T-cell (primary cell): ENCODE measurements around the gene NCOA5. TPM values are rescaled to one million over a fixed set of nuclear protein-coding genes. Genes with fewer than 3 reads are reported as not detected.

Experiments used
- ATAC-seq, 4 experiments: fragments of 200-7000 bp in 3 of 4; fragments of 150-1000 bp in 1 of 4; cut with Tn5 transposase; replicated peaks in 1 of 4; 1 replicate in 3 of 4; 2 replicates in 1 of 4; pipeline ENCODE4 v1.10.0; 2021; ENCODE audit warnings: moderate library complexity in 3 of 4, mild to moderate bottlenecking in 2 of 4, moderate number of reproducible peaks in 1 of 4
- CTCF ChIA-PET, 2 donors: fragments of 300-600 bp; sonication (Branson Sonifier 250); formaldehyde crosslinking; loops; one replicate each; lab custom pipeline; 2022; ENCODE audit warnings: antibody characterized with exemption in 2 of 2; lab: Charles Lee
- POLR2A ChIA-PET, 2 donors: fragments of 300-600 bp; sonication (Branson Sonifier 250); formaldehyde crosslinking; loops; one replicate each; lab custom pipeline; 2022; ENCODE audit warnings: antibody characterized with exemption in 2 of 2; lab: Charles Lee
- DNase-seq, 35 experiments: peaks; one replicate each; pipeline versions ENCODE4 v3.0.0 to v3.0.0-alpha.2; 2013 to 2023
- H3K27ac ChIP-seq: one replicate; pipeline ENCODE4 v1.5.1; 2013; ENCODE audit warnings: low read length
- H3K27me3 ChIP-seq, 2 experiments: replicated peaks in 1 of 2; 1 replicate in 1 of 2; 2 replicates in 1 of 2; pipeline versions ENCODE4 v1.6.1 to v1.7.0; 2013; ENCODE audit warnings: low read length in 1 of 2, mixed read lengths in 1 of 2; ENCODE audit not compliant: control insufficient read depth in 2 of 2, insufficient read depth in 2 of 2; ENCODE audit errors: extremely low read depth in 1 of 2
- H3K36me3 ChIP-seq, 2 donors: 1 replicate in 1 of 2; 2 replicates in 1 of 2; pipeline versions ENCODE4 v1.6.1 to v1.7.0; 2013; ENCODE audit warnings: low read length in 1 of 2; ENCODE audit not compliant: control insufficient read depth in 2 of 2, insufficient read depth in 1 of 2; ENCODE audit errors: extremely low read depth in 1 of 2
- H3K4me1 ChIP-seq, 2 experiments: 1 replicate in 1 of 2; 2 replicates in 1 of 2; pipeline versions ENCODE4 v1.6.1 to v1.7.0; 2013; ENCODE audit warnings: low read length in 2 of 2, mixed read lengths in 1 of 2; ENCODE audit not compliant: insufficient read depth in 2 of 2, control insufficient read depth in 1 of 2; ENCODE audit errors: extremely low read depth in 1 of 2
- H3K4me3 ChIP-seq, 2 donors: 1 replicate in 1 of 2; 2 replicates in 1 of 2; pipeline versions ENCODE4 v1.5.1 to v1.7.0; 2013; ENCODE audit warnings: mild to moderate bottlenecking in 2 of 2, low read length in 1 of 2, moderate library complexity in 1 of 2; ENCODE audit not compliant: control insufficient read depth in 1 of 2; ENCODE audit errors: extremely low read depth in 1 of 2
- H3K9me3 ChIP-seq: 2 replicates; pipeline ENCODE4 v1.7.0; 2013
- H3K27ac Mint-ChIP-seq, 2 donors: one replicate each; pipeline ENCODE4 v1.8.0; 2020 to 2021; ENCODE audit warnings: mild to moderate bottlenecking in 2 of 2, mixed read lengths in 2 of 2
- H3K27me3 Mint-ChIP-seq, 2 donors: one replicate each; pipeline ENCODE4 v1.8.0; 2021 to 2022; ENCODE audit warnings: mixed read lengths in 2 of 2
- H3K36me3 Mint-ChIP-seq: one replicate; pipeline ENCODE4 v1.8.0; 2021; ENCODE audit warnings: mixed read lengths
- H3K4me1 Mint-ChIP-seq, 3 donors: one replicate each; pipeline ENCODE4 v1.8.0; 2020 to 2022; ENCODE audit warnings: mixed read lengths in 3 of 3, mild to moderate bottlenecking in 1 of 3
- H3K4me3 Mint-ChIP-seq, 3 donors: one replicate each; pipeline ENCODE4 v1.8.0; 2020 to 2022; ENCODE audit warnings: mild to moderate bottlenecking in 3 of 3, mixed read lengths in 3 of 3, moderate library complexity in 3 of 3
- H3K9me3 Mint-ChIP-seq, 3 donors: one replicate each; pipeline ENCODE4 v1.8.0; 2020 to 2022; ENCODE audit warnings: mixed read lengths in 3 of 3
- WGBS: methylation state at CpG from one replicate; pipeline ENCODE4 v1.1.5; 2013; ENCODE audit warnings: missing lambda C conversion rate; ENCODE audit not compliant: insufficient coverage; 5-methylcytosine and 5-hydroxymethylcytosine counted together
- total RNA-seq, 35 experiments: library from RNA in 6 of 35; stranded (reverse) in 6 of 35; fragments of 120-200 nt in 1 of 35; gene quantifications; one replicate each; pipeline versions ENCODE4 v1.2.1 to v1.2.4 and lab custom pipeline; 2013 to 2026

The NCOA5 gene
- total RNA-seq, 5 donors from 2014 or later (not counting 1 experiment from before 2014, with no cell fraction given), result 21.0 to 43.1 (median 39.7) TPM

- Mint-ChIP-seq H3K27me3 (peaks cover 49 to 60% of the 10 kb centered on the region in 2 donors), H3K9me3 (no peaks in the 10 kb centered on the region), H3K4me3 (no peak overlapping the region), H3K4me1 (no peaks in the 10 kb centered on the region), H3K36me3 (no peaks in the 10 kb centered on the region), H3K27ac (no peak overlapping the region)
- CTCF ChIA-PET, result no interaction called here
- DNase-seq (no peak), ATAC-seq (no peak)
- WGBS, result 83% methylated on average over 8 of the region's 8 CpGs
- Histone ChIP-seq H3K27me3 (peaks cover 2 to 58% of the 10 kb centered on the region in 2 experiments), H3K4me1 (no peaks in the 10 kb centered on the region), H3K36me3 (no peaks in the 10 kb centered on the region), H3K9me3 (no peaks in the 10 kb centered on the region), H3K27ac (no peak overlapping the region), H3K4me3 (no peak overlapping the region)
- POLR2A ChIA-PET, result interaction anchor here in 1 of 2 donors (0.6 kb wide), 1 partner anchor 17 kb away, joined by 3 read pairs; no protein-coding TSS in a partner anchor
Observed at GRCh38 chr20:46036370-46036769, 53.4 kb downstream of the NCOA5 start.

- no peak overlapping the region for H3K4me3 ChIP-seq
- POLR2A ChIA-PET, result no interaction called here
- no peaks in the 10 kb centered on the region for H3K9me3 ChIP-seq
- peaks cover 4 to 59% of the 10 kb centered on the region in 2 experiments for H3K27me3 ChIP-seq
- Mint-ChIP-seq H3K9me3 (no peaks in the 10 kb centered on the region), H3K4me1 (no peaks in the 10 kb centered on the region), H3K36me3 (no peaks in the 10 kb centered on the region), H3K27ac (no peak overlapping the region), H3K27me3 (peaks cover 47 to 60% of the 10 kb centered on the region in 2 donors), H3K4me3 (no peak overlapping the region)
- DNase-seq, result no peak
- no peak for ATAC-seq
- no peaks in the 10 kb centered on the region for H3K4me1 ChIP-seq
- H3K36me3 ChIP-seq, result no peaks in the 10 kb centered on the region
- H3K27ac ChIP-seq, result no peak overlapping the region
- CTCF ChIA-PET, result no interaction called here
- no CpG with 5 or more reads among the region's 6 CpGs for WGBS
Observed at GRCh38 chr20:46035713-46036112, 54.0 kb downstream of the NCOA5 start.

DNA sequence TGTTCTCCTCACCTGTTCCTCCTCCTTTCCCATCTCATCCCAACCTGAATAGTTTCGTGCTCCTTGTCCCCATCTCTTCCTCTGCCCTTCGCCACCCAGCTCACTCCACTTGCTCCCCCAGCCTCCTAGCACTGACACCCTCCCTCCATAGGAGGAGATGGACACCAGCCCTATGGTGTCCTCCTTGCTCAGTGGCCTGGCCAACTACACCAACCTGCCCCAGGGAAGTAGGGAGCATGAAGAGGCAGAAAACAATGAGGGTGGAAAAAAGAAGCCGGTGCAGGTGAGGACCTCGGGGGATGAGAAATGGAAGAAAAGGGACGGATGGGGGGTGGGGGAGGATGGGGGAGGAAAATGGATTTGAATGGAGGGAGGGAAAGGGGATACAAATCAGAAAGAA, 54.5 kb downstream of the NCOA5 start:
- Histone ChIP-seq H3K36me3 (no peaks in the 10 kb centered on the region), H3K9me3 (no peaks in the 10 kb centered on the region), H3K27ac (no peak overlapping the region), H3K27me3 (peaks cover 4 to 60% of the 10 kb centered on the region in 2 experiments), H3K4me1 (no peaks in the 10 kb centered on the region), H3K4me3 (no peak overlapping the region)
- no peaks in the 10 kb centered on the region for H3K9me3 Mint-ChIP-seq
- ATAC-seq (no peak), DNase-seq (no peak)
- H3K36me3 Mint-ChIP-seq, result no peaks in the 10 kb centered on the region
- no peaks in the 10 kb centered on the region for H3K4me1 Mint-ChIP-seq
- 75% methylated on average over 3 of the region's 5 CpGs for WGBS
- H3K27me3 Mint-ChIP-seq, result peaks cover 42 to 59% of the 10 kb centered on the region in 2 donors
- no peak overlapping the region for H3K4me3 Mint-ChIP-seq
- no peak overlapping the region for H3K27ac Mint-ChIP-seq
- ChIA-PET CTCF (no interaction called here), POLR2A (no interaction called here)

GRCh38 chr20:46034039-46034438, 55.7 kb downstream of the NCOA5 start:
- H3K36me3 ChIP-seq, result no peaks in the 10 kb centered on the region
- no peak overlapping the region for H3K4me3 ChIP-seq
- WGBS, result 52% methylated on average over 3 of the region's 3 CpGs
- Mint-ChIP-seq H3K4me1 (no peaks in the 10 kb centered on the region), H3K27me3 (peaks cover 41 to 66% of the 10 kb centered on the region in 2 donors), H3K9me3 (no peaks in the 10 kb centered on the region), H3K36me3 (no peaks in the 10 kb centered on the region), H3K27ac (no peak overlapping the region), H3K4me3 (no peak overlapping the region)
- POLR2A ChIA-PET, result no interaction called here
- peaks cover 4 to 71% of the 10 kb centered on the region in 2 experiments for H3K27me3 ChIP-seq
- CTCF ChIA-PET, result no interaction called here
- DNase-seq (no peak), ATAC-seq (no peak)
- no peaks in the 10 kb centered on the region for H3K4me1 ChIP-seq
- no peak overlapping the region for H3K27ac ChIP-seq
- H3K9me3 ChIP-seq, result no peaks in the 10 kb centered on the region

- Mint-ChIP-seq H3K9me3 (no peaks in the 10 kb centered on the region), H3K4me1 (no peaks in the 10 kb centered on the region), H3K36me3 (no peaks in the 10 kb centered on the region), H3K4me3 (no peak overlapping the region), H3K27me3 (peaks cover 52 to 76% of the 10 kb centered on the region in 2 donors), H3K27ac (no peak overlapping the region)
- CTCF ChIA-PET, result no interaction called here
- H3K27ac ChIP-seq, result no peak overlapping the region
- POLR2A ChIA-PET, result no interaction called here
- H3K36me3 ChIP-seq, result no peaks in the 10 kb centered on the region
- peaks cover 8 to 79% of the 10 kb centered on the region in 2 experiments for H3K27me3 ChIP-seq
- WGBS, result 8% methylated on average over 51 of the region's 55 CpGs
- no peaks in the 10 kb centered on the region for H3K4me1 ChIP-seq
- DNase-seq (no peak), ATAC-seq (no peak)
- H3K4me3 ChIP-seq, result no peak overlapping the region
- no peaks in the 10 kb centered on the region for H3K9me3 ChIP-seq
Observed at GRCh38 chr20:46031701-46032254, 58.0 kb downstream of the NCOA5 start.

DNA sequence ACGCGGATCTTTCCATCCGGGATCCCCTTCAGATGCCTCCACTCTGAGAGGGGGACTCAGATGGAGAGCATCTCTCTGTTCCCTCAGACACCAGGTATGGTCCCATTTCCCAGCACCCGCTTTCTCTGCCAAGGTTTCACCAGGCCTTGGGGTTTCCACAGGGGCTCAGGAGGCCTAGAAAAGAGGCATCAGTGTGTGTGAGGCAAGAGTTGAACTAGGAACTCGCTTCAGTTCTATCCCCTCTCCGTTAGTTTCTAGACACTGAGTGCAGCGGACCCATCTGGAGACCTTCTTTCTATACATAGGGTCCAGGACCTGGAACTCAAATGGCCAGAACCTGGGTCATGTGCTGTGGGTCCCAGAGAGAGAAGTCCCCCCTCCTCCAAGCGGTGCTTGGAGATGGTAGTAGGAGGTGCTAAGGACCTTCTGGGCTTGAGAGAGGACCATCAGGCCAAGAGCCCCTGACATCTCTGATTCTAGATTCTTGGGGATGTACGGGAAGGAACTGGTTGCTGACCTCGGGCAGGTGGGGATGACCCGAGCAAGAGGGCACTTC, 58.7 kb downstream of the NCOA5 start:
- ATAC-seq (no peak), DNase-seq (no peak)
- Histone ChIP-seq H3K4me1 (no peaks in the 10 kb centered on the region), H3K27ac (no peak overlapping the region), H3K4me3 (no peak overlapping the region), H3K9me3 (no peaks in the 10 kb centered on the region), H3K36me3 (no peaks in the 10 kb centered on the region), H3K27me3 (peaks cover 8 to 77% of the 10 kb centered on the region in 2 experiments)
- no peak overlapping the region for H3K27ac Mint-ChIP-seq
- peaks cover 53 to 82% of the 10 kb centered on the region in 2 donors for H3K27me3 Mint-ChIP-seq
- H3K9me3 Mint-ChIP-seq, result no peaks in the 10 kb centered on the region
- no peak overlapping the region for H3K4me3 Mint-ChIP-seq
- no peaks in the 10 kb centered on the region for H3K4me1 Mint-ChIP-seq
- 17% methylated on average over 6 of the region's 11 CpGs for WGBS
- POLR2A ChIA-PET, result no interaction called here
- no peaks in the 10 kb centered on the region for H3K36me3 Mint-ChIP-seq
- CTCF ChIA-PET, result no interaction called here
